HG02642 (cell line): ENCODE data around the gene FOXP3.
A peak's percentile ranks its signal among the peaks of the same experiment; 100 is the strongest.

Experiments used
- ATAC-seq: cut with Tn5 transposase; IDR thresholded peaks from one replicate; pipeline ENCODE4 v1.9.1; 2021; ENCODE audit warnings: mild to moderate bottlenecking; ENCODE audit not compliant: unreplicated experiment, poor library complexity

FOXP3 gene

GRCh38 chrX:49276207-49276606, 11.7 kb upstream of the FOXP3 start:
- no peak for ATAC-seq

- ATAC-seq: no peak
Observed at GRCh38 chrX:49273181-49273727, 8.7 kb upstream of the FOXP3 start.

GRCh38 chrX:49272421-49272820, 7.9 kb upstream of the FOXP3 start:
- ATAC-seq: no peak

- no peak for ATAC-seq
Observed at GRCh38 chrX:49271341-49271740, 6.8 kb upstream of the FOXP3 start.

GRCh38 chrX:49270249-49270921, 5.9 kb upstream of the FOXP3 start:
- no peak for ATAC-seq

- ATAC-seq: peak; percentile 27
Observed at GRCh38 chrX:49269767-49270248, 5.3 kb upstream of the FOXP3 start, which contains the start of gene PPP1R3F. TSS of gene PPP1R3F (plus strand) at chrX:49269793. CDS start at chrX:49269870, 77 bp downstream.

- peak; percentile 88 for ATAC-seq
Observed at GRCh38 chrX:49269010-49269766, 4.7 kb upstream of the FOXP3 start.

- ATAC-seq: no peak
Observed at GRCh38 chrX:49268702-49269009, 4.1 kb upstream of the FOXP3 start.

GRCh38 chrX:49266523-49267445, 2.3 kb upstream of the FOXP3 start:
- no peak for ATAC-seq

GRCh38 chrX:49263631-49264030, 879 bp downstream of the FOXP3 start:
- ATAC-seq: no peak

- no peak for ATAC-seq
Observed at GRCh38 chrX:49262603-49263002, 1.9 kb downstream of the FOXP3 start.

- ATAC-seq: no peak
Observed at GRCh38 chrX:49260221-49260985, 4.1 kb downstream of the FOXP3 start.

- ATAC-seq: no peak
Observed at GRCh38 chrX:49258749-49259124, 5.8 kb downstream of the FOXP3 start.

GRCh38 chrX:49257846-49258748, 6.4 kb downstream of the FOXP3 start:
- no peak for ATAC-seq

- ATAC-seq: no peak
Observed at GRCh38 chrX:49257074-49257790, 7.3 kb downstream of the FOXP3 start.

GRCh38 chrX:49256268-49256995, 8.1 kb downstream of the FOXP3 start:
- no peak for ATAC-seq

- ATAC-seq: no peak
Observed at GRCh38 chrX:49254639-49255038, 9.9 kb downstream of the FOXP3 start.

GRCh38 chrX:49251325-49251724, 13.2 kb downstream of the FOXP3 start:
- ATAC-seq: no peak
